SJSA1 (cell line): Measurements from ENCODE around the gene LRP5. TPM values are rescaled to one million over a fixed set of nuclear protein-coding genes. Genes with fewer than 3 reads are reported as not detected.

Source experiments
- DNase-seq, 2 experiments: peaks; one replicate each; pipeline ENCODE4 v3.0.0-alpha.2; 2015 to 2020; ENCODE audit warnings: low spot score in 2 of 2, low read depth in 1 of 2
- H3K27ac ChIP-seq: fragments of 250-450 bp; sonication (Bioruptor Pico); 2 replicates; pipeline ENCODE4 v1.5.1; 2020; ENCODE audit warnings: mild to moderate bottlenecking, moderate library complexity
- H3K27me3 ChIP-seq: fragments of 250-450 bp; sonication (Bioruptor Pico); replicated peaks from 2 replicates; pipeline ENCODE4 v1.5.1; 2020; ENCODE audit warnings: mild to moderate bottlenecking, moderate library complexity
- H3K36me3 ChIP-seq: fragments of 250-450 bp; sonication (Bioruptor Pico); 2 replicates; pipeline ENCODE4 v1.5.1; 2020; ENCODE audit warnings: mild to moderate bottlenecking
- H3K4me1 ChIP-seq: fragments of 250-450 bp; sonication (Bioruptor Pico); replicated peaks from 2 replicates; pipeline ENCODE4 v1.6.1; 2021; ENCODE audit warnings: mild to moderate bottlenecking
- H3K4me3 ChIP-seq: fragments of 250-450 bp; sonication (Bioruptor Pico); 2 replicates; pipeline ENCODE4 v1.5.1; 2020; ENCODE audit warnings: mild to moderate bottlenecking
- H3K9me3 ChIP-seq: fragments of 250-450 bp; sonication (Bioruptor Pico); replicated peaks from 2 replicates; pipeline ENCODE4 v1.5.1; 2020; ENCODE audit warnings: mild to moderate bottlenecking
- total RNA-seq: library from RNA; depleted of rRNA; stranded (reverse); fragments of >200 nt; shearing (Covaris generic); gene quantifications from 2 replicates; pipeline ENCODE4 v1.2.3, GENCODE V29; 2014; rRNA removed

The LRP5 gene
- total RNA-seq, 1 experiment from 2014 or later: 32.2 TPM

- no peak for DNase-seq
- no peaks in the 10 kb centered on the region for H3K4me1 ChIP-seq
- H3K36me3 ChIP-seq: peaks cover 3% of the 10 kb centered on the region; the same call in 1 of the 2 replicates
- no peak overlapping the region for H3K27ac ChIP-seq
- H3K27me3 ChIP-seq: no peaks in the 10 kb centered on the region
- no peak overlapping the region for H3K4me3 ChIP-seq
- H3K9me3 ChIP-seq: no peaks in the 10 kb centered on the region
Observed at GRCh38 chr11:68498321-68498720, 185.9 kb downstream of the LRP5 start.

Other genes with a start within 250 kb of the LRP5 start
- gene CHKA, start 191.2 kb upstream of the LRP5 start, total RNA-seq: 28.5 and 36.1 TPM in 2 replicates
- gene KMT5B, start 99.3 kb upstream of the LRP5 start, total RNA-seq: 57.2 and 58.8 TPM in 2 replicates
- 74.3 and 81.7 TPM in 2 replicates for gene C11orf24, start 40.6 kb upstream of the LRP5 start, total RNA-seq
- 211 and 279 TPM in 2 replicates for gene PPP6R3, start 148.2 kb downstream of the LRP5 start, total RNA-seq